A549 (cell line): ENCODE results near the gene RNF126.

Experiments
- EP300 ChIP-seq, 2 experiments: fragments of >200 bp; sonication (Bioruptor Twin); formaldehyde crosslinking; IDR thresholded peaks; 2 replicates in 1 of 2; 3 replicates in 1 of 2; pipeline ENCODE4 v1.6.1; 2016 to 2017
- FOSL2 ChIP-seq, 2 experiments: fragments of 450-650 bp in 1 of 2; fragments of >200 bp in 1 of 2; sonication (Bioruptor Twin) in 1 of 2; formaldehyde crosslinking; IDR thresholded peaks; 2 replicates each; pipeline versions ENCODE4 v1.5.0 to v1.6.1; 2016 to 2020; ENCODE audit warnings: mild to moderate bottlenecking in 1 of 2, moderate library complexity in 1 of 2
- JUNB ChIP-seq: fragments of >200 bp; sonication (Bioruptor Twin); formaldehyde crosslinking; IDR thresholded peaks from 2 replicates; pipeline ENCODE4 v1.6.1; 2016
- POLR2A ChIP-seq: IDR thresholded peaks from 2 replicates; pipeline ENCODE4 v1.6.1; 2012; ENCODE audit warnings: mild to moderate bottlenecking, low read length

- no peak for TF ChIP-seq JUNB
- no peak for TF ChIP-seq POLR2A
- no peak for TF ChIP-seq EP300 (IDR thresholded peaks at IDR 0.05)
- no peak for TF ChIP-seq FOSL2 (IDR thresholded peaks at IDR 0.05)
- TF ChIP-seq FOSL2 (CRISPR knock-in tag; IDR thresholded peaks at IDR 0.05) = no peak
These were observed 24.7 kb upstream of the RNF126 start for GRCh38 chr19:687569-688166.
